WTC11 (cell line): ENCODE results near the gene LELP1. TPM values are rescaled to one million over a fixed set of nuclear protein-coding genes. Genes with fewer than 3 reads are reported as not detected.

ENCODE experiments used
- ATAC-seq: fragments of 200-7000 bp; cut with Tn5 transposase; 2 replicates; pipeline ENCODE4 v1.10.0; 2021; ENCODE audit warnings: mild to moderate bottlenecking, moderate library complexity
- CTCF ChIA-PET: fragments of 300-600 bp; sonication (Branson Sonifier 250); formaldehyde crosslinking; loops from one replicate; lab custom pipeline; 2021; ENCODE audit warnings: antibody characterized with exemption; lab: Charles Lee
- POLR2A ChIA-PET: fragments of 350-600 bp; sonication (Branson Sonifier 250); formaldehyde crosslinking; loops from one replicate; lab custom pipeline; 2021; ENCODE audit warnings: antibody characterized with exemption; lab: Charles Lee
- DNase-seq: peaks from one replicate; pipeline ENCODE4 v3.0.0; 2021; ENCODE audit warnings: low spot score
- H3K27ac Mint-ChIP-seq: 2 replicates; pipeline ENCODE4 v1.8.0; 2021; ENCODE audit warnings: mixed read lengths
- H3K27me3 Mint-ChIP-seq: 2 replicates; pipeline ENCODE4 v1.8.0; 2021; ENCODE audit warnings: low read depth, mild to moderate bottlenecking, moderate library complexity, mixed read lengths
- H3K36me3 Mint-ChIP-seq: 2 replicates; pipeline ENCODE4 v1.8.0; 2021; ENCODE audit warnings: mixed read lengths
- H3K4me1 Mint-ChIP-seq: 2 replicates; pipeline ENCODE4 v1.8.0; 2022; ENCODE audit warnings: mixed read lengths
- H3K4me3 Mint-ChIP-seq: 2 replicates; pipeline ENCODE4 v1.8.0; 2021; ENCODE audit warnings: mild to moderate bottlenecking, moderate library complexity, mixed read lengths
- H3K9me3 Mint-ChIP-seq: 2 replicates; pipeline ENCODE4 v1.8.0; 2021; ENCODE audit warnings: mixed read lengths
- CBFB ChIP-seq: sonication (generic); formaldehyde crosslinking; IDR thresholded peaks from 2 replicates; pipeline ENCODE4 v1.8.1; 2022; ENCODE audit warnings: mild to moderate bottlenecking, low read depth, missing genetic modification reagents
- E2F4 ChIP-seq: sonication (generic); formaldehyde crosslinking; IDR thresholded peaks from 2 replicates; pipeline ENCODE4 v1.8.1; 2022; ENCODE audit warnings: low read depth, mild to moderate bottlenecking, moderate library complexity, missing genetic modification reagents, borderline replicate concordance
- HMGA2 ChIP-seq: fragments of 250-450 bp; sonication (Bioruptor Pico); IDR thresholded peaks from 2 replicates; pipeline ENCODE4 v1.4.0; 2021; ENCODE audit warnings: mild to moderate bottlenecking, moderate library complexity
- JUN ChIP-seq: sonication (generic); formaldehyde crosslinking; IDR thresholded peaks from 2 replicates; pipeline ENCODE4 v1.8.0; 2023; ENCODE audit warnings: mild to moderate bottlenecking, missing genetic modification reagents
- KAT7 ChIP-seq: sonication (generic); formaldehyde crosslinking; IDR thresholded peaks from 2 replicates; pipeline ENCODE4 v1.8.1; 2023; ENCODE audit warnings: missing genetic modification reagents, mild to moderate bottlenecking, borderline replicate concordance
- MXD4 ChIP-seq: fragments of 250-450 bp; sonication (Bioruptor Pico); IDR thresholded peaks from 2 replicates; pipeline ENCODE4 v1.8.0; 2021; ENCODE audit warnings: mild to moderate bottlenecking, moderate library complexity, borderline replicate concordance
- NFYB ChIP-seq: sonication (generic); formaldehyde crosslinking; conservative IDR thresholded peaks from 2 replicates; pipeline ENCODE4 v1.8.0; 2022; ENCODE audit warnings: low read depth, missing genetic modification reagents
- OVOL2 ChIP-seq: fragments of 250-450 bp; sonication (Bioruptor Pico); IDR thresholded peaks from 2 replicates; pipeline ENCODE4 v1.9.0; 2021; ENCODE audit warnings: mild to moderate bottlenecking, borderline replicate concordance
- PRDM15 ChIP-seq: sonication (generic); formaldehyde crosslinking; IDR thresholded peaks from 2 replicates; pipeline ENCODE4 v1.8.0; 2022; ENCODE audit warnings: missing genetic modification reagents
- SMAD4 ChIP-seq: sonication (generic); formaldehyde crosslinking; IDR thresholded peaks from 2 replicates; pipeline ENCODE4 v1.8.0; 2022; ENCODE audit warnings: mild to moderate bottlenecking, missing genetic modification reagents
- TEAD4 ChIP-seq: sonication (generic); formaldehyde crosslinking; IDR thresholded peaks from 2 replicates; pipeline ENCODE4 v1.8.0; 2022; ENCODE audit warnings: mild to moderate bottlenecking, missing genetic modification reagents
- USF1 ChIP-seq: sonication (generic); formaldehyde crosslinking; IDR thresholded peaks from 2 replicates; pipeline ENCODE4 v1.8.0; 2022; ENCODE audit warnings: mild to moderate bottlenecking, missing genetic modification reagents
- ZMAT4 ChIP-seq: fragments of 250-450 bp; sonication (Bioruptor Pico); IDR thresholded peaks from 2 replicates; pipeline ENCODE4 v1.9.0; 2021; ENCODE audit warnings: mild to moderate bottlenecking
- ZNF121 ChIP-seq: sonication (generic); formaldehyde crosslinking; IDR thresholded peaks from 2 replicates; pipeline ENCODE4 v1.8.0; 2023; ENCODE audit warnings: missing genetic modification reagents
- ZNF512 ChIP-seq: sonication (generic); formaldehyde crosslinking; IDR thresholded peaks from 2 replicates; pipeline ENCODE4 v1.8.1; 2022; ENCODE audit warnings: missing genetic modification reagents, borderline replicate concordance
- ZNF532 ChIP-seq: fragments of 250-450 bp; sonication (Bioruptor Pico); IDR thresholded peaks from 2 replicates; pipeline ENCODE4 v1.9.0; 2021; ENCODE audit warnings: mild to moderate bottlenecking, borderline replicate concordance
- total RNA-seq: library from RNA; stranded (reverse); gene quantifications from 3 replicates; pipeline ENCODE4 v1.2.3, GENCODE V29; 2021

Gene LELP1
- total RNA-seq, 1 experiment from 2014 or later: not detected

- no peak for ATAC-seq
- H3K9me3 Mint-ChIP-seq: peaks cover 11% of the 10 kb centered on the region
- no peaks in the 10 kb centered on the region for H3K36me3 Mint-ChIP-seq
- no peak for DNase-seq
- peaks cover 18% of the 10 kb centered on the region for H3K27me3 Mint-ChIP-seq
- POLR2A ChIA-PET: no interaction called here
- TF ChIP-seq TEAD4 (CRISPR knock-in tag) (no peak), ZMAT4 (CRISPR knock-in tag) (no peak), ZNF532 (CRISPR knock-in tag) (no peak), SMAD4 (CRISPR knock-in tag) (no peak), KAT7 (no peak)
- no peaks in the 10 kb centered on the region for H3K4me1 Mint-ChIP-seq
- CTCF ChIA-PET: interaction anchor here (1.0 to 1.8 kb wide), 2 partner anchors 13 to 40 kb away, joined by 4 to 7 read pairs; no protein-coding TSS in a partner anchor
- H3K27ac Mint-ChIP-seq: no peak overlapping the region
- H3K4me3 Mint-ChIP-seq: no peak overlapping the region
These were observed 45.1 kb downstream of the LELP1 start for GRCh38 chr1:153248176-153248879.

- Mint-ChIP-seq H3K4me3 (no peak overlapping the region), H3K4me1 (no peaks in the 10 kb centered on the region), H3K27me3 (peaks cover 21% of the 10 kb centered on the region), H3K9me3 (peaks cover 2% of the 10 kb centered on the region), H3K36me3 (no peaks in the 10 kb centered on the region), H3K27ac (no peak overlapping the region)
- ATAC-seq (no peak), DNase-seq (no peak)
- POLR2A ChIA-PET: no interaction called here
- TF ChIP-seq NFYB (CRISPR knock-in tag) (no peak), USF1 (CRISPR knock-in tag) (no peak), E2F4 (CRISPR knock-in tag) (no peak), OVOL2 (no peak), CBFB (CRISPR knock-in tag) (no peak), HMGA2 (CRISPR knock-in tag) (no peak), PRDM15 (CRISPR knock-in tag) (no peak), ZNF121 (CRISPR knock-in tag) (no peak), ZNF512 (no peak), JUN (no peak), MXD4 (CRISPR knock-in tag) (no peak)
- CTCF ChIA-PET: no interaction called here
These were observed 46.9 kb downstream of the LELP1 start for GRCh38 chr1:153250166-153250565.
